Measurements from ENCODE around the gene DHCR24.
"Not testable (repeated sequence)": the region's sequence is repeated elsewhere in the genome, so short reads cannot be mapped to it uniquely, and the experiment has no call there.

DHCR24 gene

DNA sequence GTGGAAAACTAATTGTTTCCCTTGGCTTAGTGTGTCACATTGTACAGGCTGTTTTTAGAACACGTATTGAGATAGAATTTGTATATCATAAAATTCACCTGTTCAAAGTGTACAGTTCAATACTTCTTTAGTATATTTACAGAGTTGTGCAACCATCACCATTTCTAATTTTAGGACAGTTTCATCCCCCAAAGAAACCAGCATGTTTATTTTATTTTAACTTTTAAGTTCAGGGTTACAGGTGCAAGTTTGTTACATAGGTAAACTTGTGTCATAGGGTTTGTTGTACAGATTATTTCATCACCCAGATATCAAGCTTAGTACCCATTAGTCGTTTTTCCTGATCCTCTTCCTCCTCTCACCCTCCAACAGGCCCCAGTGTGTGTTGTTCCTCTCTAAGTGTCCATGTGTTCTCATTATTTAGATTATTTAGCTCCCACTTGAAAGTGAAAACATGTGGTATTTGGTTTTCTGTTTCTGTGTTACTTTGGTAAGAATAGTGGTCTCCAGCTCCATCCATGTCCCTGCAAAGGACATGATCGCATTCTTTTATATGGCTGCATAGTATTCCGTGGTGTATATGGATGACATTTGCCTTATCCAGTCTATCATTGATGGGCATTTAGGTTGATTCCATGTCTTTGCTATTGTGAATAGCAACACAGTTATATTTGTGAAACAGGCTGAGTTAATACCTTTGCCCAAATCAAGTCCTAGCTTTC is 35.2 kb upstream of the DHCR24 start:
- no peaks in the 10 kb centered on the region; the same call in none of the 2 replicates for H3K27me3 ChIP-seq (replicated peaks; ENCODE audit: control insufficient read depth, insufficient read depth, low read length)
- no peaks in the 10 kb centered on the region for H3K36me3 ChIP-seq (ENCODE audit: control insufficient read depth, insufficient read depth, low read length)
- no peak overlapping the region for H3K4me3 ChIP-seq (replicated peaks; ENCODE audit: low read depth, low read length)
- TF ChIP-seq, protein P1, sequence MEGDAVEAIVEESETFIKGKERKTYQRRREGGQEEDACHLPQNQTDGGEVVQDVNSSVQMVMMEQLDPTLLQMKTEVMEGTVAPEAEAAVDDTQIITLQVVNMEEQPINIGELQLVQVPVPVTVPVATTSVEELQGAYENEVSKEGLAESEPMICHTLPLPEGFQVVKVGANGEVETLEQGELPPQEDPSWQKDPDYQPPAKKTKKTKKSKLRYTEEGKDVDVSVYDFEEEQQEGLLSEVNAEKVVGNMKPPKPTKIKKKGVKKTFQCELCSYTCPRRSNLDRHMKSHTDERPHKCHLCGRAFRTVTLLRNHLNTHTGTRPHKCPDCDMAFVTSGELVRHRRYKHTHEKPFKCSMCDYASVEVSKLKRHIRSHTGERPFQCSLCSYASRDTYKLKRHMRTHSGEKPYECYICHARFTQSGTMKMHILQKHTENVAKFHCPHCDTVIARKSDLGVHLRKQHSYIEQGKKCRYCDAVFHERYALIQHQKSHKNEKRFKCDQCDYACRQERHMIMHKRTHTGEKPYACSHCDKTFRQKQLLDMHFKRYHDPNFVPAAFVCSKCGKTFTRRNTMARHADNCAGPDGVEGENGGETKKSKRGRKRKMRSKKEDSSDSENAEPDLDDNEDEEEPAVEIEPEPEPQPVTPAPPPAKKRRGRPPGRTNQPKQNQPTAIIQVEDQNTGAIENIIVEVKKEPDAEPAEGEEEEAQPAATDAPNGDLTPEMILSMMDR (IDR thresholded peaks at IDR 0.05; ENCODE audit: insufficient read depth, low read length, poor library complexity, severe bottlenecking) = no peak
- no peak for DNase-seq (ENCODE audit: extremely low read depth, insufficient read length)

DNA sequence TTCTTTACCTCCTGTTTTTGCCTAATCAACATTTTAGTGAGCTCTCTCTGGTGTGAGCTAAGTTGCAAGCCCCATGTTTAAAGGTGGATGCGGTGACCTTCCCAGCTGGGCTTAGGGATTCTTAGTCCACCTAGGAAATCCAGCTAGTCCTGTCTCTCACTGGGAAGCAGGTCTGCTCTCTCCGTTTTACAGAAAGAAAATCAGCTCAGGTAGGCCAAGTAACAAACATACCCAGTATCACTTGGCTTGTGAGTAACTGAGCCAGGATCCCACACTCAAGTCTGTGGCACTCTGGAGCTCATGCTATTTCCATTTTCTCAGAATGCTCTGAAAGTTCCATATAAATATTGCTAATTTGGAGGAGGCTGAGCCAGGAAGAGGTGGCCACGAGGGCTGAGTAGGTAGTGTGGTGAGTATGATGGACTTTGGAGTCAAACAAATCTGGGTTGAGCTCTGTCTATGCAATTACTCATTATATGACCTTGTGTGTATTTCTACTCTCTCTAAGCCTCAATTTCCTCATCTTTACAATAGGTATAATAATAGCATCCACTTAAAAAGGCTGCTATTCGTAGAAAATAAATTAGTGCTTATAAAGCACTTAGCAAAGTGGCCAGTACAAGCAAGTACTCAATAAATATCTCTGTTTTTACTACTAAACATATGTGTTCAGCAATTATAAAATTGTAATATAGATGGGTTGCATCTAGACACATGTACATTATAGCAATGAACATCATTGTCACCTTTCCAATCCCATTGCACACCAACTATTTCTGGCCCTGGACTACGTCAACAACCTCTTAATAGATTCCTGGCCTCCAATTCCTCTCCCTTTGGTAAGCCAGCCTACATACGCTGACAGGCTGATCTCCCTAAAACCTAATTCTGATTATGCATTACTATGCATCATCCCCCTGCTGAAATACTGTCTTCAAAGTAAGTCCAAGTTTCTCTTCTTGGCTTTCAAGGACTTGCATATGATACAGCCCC is 32.7 kb upstream of the DHCR24 start:
- no peaks in the 10 kb centered on the region; the same call in 1 of the 2 replicates for H3K27me3 ChIP-seq (replicated peaks; ENCODE audit: control insufficient read depth, insufficient read depth, low read length)
- TF ChIP-seq, protein P1 (IDR thresholded peaks at IDR 0.05; ENCODE audit: insufficient read depth, low read length, poor library complexity, severe bottlenecking) = no peak
- H3K36me3 ChIP-seq (ENCODE audit: control insufficient read depth, insufficient read depth, low read length) = no peaks in the 10 kb centered on the region
- no peak overlapping the region for H3K4me3 ChIP-seq (replicated peaks; ENCODE audit: low read depth, low read length)
- DNase-seq (ENCODE audit: extremely low read depth, insufficient read length) = no peak

DNA sequence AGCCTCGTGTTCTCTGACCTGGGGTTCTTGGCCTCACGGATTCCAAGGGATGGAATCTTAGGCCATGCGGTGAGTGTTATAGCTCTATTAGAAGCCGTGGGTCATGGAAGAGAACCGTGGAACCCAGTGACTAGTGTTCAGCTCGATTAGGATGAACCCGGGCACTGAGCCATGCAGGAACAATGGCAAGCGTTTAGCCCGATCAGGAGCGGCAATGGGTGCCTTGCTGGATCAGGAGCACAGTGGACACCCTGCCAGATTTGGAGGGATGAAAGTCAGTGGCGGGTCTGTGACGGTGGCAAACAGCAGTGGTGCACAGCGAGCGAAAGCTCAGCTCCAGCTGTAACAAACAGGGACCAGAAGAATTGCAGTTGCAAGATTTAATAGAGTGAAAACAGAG is 24.1 kb upstream of the DHCR24 start:
- not testable (repeated sequence) for DNase-seq (ENCODE audit: extremely low read depth, insufficient read length); H3K36me3 ChIP-seq (ENCODE audit: control insufficient read depth, insufficient read depth, low read length); H3K27me3 ChIP-seq (replicated peaks; ENCODE audit: control insufficient read depth, insufficient read depth, low read length); H3K4me3 ChIP-seq (replicated peaks; ENCODE audit: low read depth, low read length)

DNA sequence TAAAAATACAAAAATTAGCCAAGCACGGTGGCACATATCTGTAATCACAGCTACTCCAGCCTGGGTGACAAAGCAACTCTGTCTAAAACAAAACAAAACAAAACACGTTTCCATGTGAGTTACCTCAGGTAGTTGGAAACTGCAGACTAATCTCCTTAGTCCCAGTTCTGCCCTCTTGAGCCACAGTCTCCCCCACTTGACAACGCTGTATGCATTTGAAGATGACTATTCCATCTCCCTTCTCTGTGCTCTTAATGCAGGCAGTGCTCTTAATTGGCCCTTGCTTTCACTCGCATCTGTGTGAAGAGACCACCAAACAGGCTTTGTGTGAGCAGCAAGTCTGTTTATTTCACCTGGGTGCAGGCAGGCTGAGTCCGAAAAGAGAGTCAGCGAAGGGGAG is 19.6 kb upstream of the DHCR24 start:
- DNase-seq (ENCODE audit: extremely low read depth, insufficient read length) = no peak
- no peak overlapping the region for H3K4me3 ChIP-seq (replicated peaks; ENCODE audit: low read depth, low read length)
- TF ChIP-seq, protein P1 (IDR thresholded peaks at IDR 0.05; ENCODE audit: insufficient read depth, low read length, poor library complexity, severe bottlenecking) = no peak
- H3K36me3 ChIP-seq (ENCODE audit: control insufficient read depth, insufficient read depth, low read length) = no peaks in the 10 kb centered on the region
- no peaks in the 10 kb centered on the region for H3K27me3 ChIP-seq (replicated peaks; ENCODE audit: control insufficient read depth, insufficient read depth, low read length)

DNA sequence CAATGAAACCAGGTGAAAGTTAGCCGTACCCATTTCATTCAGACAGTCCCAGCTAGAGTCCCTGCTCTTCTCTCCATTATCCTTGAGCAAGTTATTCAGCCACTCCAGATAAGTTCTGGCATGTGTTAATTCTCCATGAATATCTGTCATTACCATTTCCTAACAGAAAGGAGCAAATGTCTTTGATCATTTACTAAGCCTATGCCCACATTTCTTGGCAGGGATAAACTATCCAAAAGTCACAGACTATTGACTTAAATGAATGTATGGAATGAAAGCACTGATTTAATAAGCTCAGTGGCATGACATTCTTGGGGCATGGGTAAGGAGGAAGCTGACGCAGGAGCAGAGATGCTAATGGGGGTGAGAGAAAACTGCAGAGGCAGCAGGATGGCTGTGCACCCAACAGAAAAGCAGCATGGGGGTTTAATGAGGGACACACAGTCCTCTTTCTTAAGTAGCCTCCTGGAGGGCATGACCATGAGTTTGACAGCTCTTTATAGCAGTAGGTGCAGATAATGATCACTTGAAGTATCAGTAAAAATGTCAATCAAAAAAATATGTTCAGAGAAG is 17.6 kb upstream of the DHCR24 start:
- Histone ChIP-seq H3K27me3 (replicated peaks; ENCODE audit: control insufficient read depth, insufficient read depth, low read length) (no peaks in the 10 kb centered on the region), H3K4me3 (replicated peaks; ENCODE audit: low read depth, low read length) (no peak overlapping the region), H3K36me3 (ENCODE audit: control insufficient read depth, insufficient read depth, low read length) (no peaks in the 10 kb centered on the region)
- DNase-seq (ENCODE audit: extremely low read depth, insufficient read length) = no peak
- TF ChIP-seq, protein P1 (IDR thresholded peaks at IDR 0.05; ENCODE audit: insufficient read depth, low read length, poor library complexity, severe bottlenecking) = no peak

DNA sequence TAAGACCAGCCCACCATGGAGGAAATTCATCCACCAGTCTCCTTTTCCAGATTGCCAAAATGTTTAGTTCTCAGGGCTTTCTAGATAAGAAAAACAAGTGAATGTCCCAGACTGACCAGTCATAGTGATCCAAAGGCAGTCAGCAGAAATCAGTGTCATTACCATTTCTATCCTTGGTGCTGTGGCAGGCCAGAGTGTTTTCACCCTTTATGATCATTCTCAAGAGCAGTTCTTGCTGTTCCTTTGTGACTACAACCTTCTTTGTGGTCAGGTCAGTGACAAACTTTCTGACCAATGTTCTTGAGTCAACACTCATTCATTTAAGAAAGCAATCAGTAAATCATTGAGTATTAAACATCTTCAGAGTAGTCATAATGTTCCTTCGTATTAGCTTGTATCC is 7.3 kb upstream of the DHCR24 start:
- H3K36me3 ChIP-seq (ENCODE audit: control insufficient read depth, insufficient read depth, low read length) = no peaks in the 10 kb centered on the region
- no peak for DNase-seq (ENCODE audit: extremely low read depth, insufficient read length)
- H3K4me3 ChIP-seq (replicated peaks; ENCODE audit: low read depth, low read length) = no peak overlapping the region
- TF ChIP-seq, protein P1 (IDR thresholded peaks at IDR 0.05; ENCODE audit: insufficient read depth, low read length, poor library complexity, severe bottlenecking) = no peak
- no peaks in the 10 kb centered on the region for H3K27me3 ChIP-seq (replicated peaks; ENCODE audit: control insufficient read depth, insufficient read depth, low read length)

Measured in GM06990 (cell line).